Lower lobe of right lung (tissue), 2 donors: Measurements from ENCODE around the gene ARHGAP11A. TPM values are rescaled to one million over a fixed set of nuclear protein-coding genes. Genes with fewer than 3 reads are reported as not detected.

ENCODE experiments used
- ATAC-seq, 2 donors: fragments of 200-7000 bp; cut with Tn5 transposase; one replicate each; pipeline ENCODE4 v1.9.1; 2020 to 2022; ENCODE audit warnings: mild to moderate bottlenecking in 2 of 2, moderate library complexity in 2 of 2
- DNase-seq: peaks from one replicate; pipeline ENCODE4 v3.0.0-alpha.2; 2020
- H3K27ac ChIP-seq: fragments of 200-600 bp; one replicate; pipeline ENCODE4 v1.8.0; 2022
- H3K27me3 ChIP-seq: fragments of 200-600 bp; one replicate; pipeline ENCODE4 v1.8.0; 2022; ENCODE audit warnings: low read depth
- H3K36me3 ChIP-seq: fragments of 200-600 bp; one replicate; pipeline ENCODE4 v1.8.0; 2022; ENCODE audit warnings: mild to moderate bottlenecking
- H3K4me1 ChIP-seq: fragments of 200-600 bp; one replicate; pipeline ENCODE4 v1.8.0; 2022
- H3K4me3 ChIP-seq: fragments of 200-600 bp; one replicate; pipeline ENCODE4 v1.8.0; 2022; ENCODE audit warnings: mild to moderate bottlenecking
- H3K9me3 ChIP-seq: fragments of 200-600 bp; one replicate; pipeline ENCODE4 v1.8.0; 2022
- intact Hi-C: fragments of 100-400 bp; cut with DNase I; formaldehyde crosslinking; loops from one replicate; pipeline ENCODE4 v1.11.0; 2022
- total RNA-seq: library from RNA; stranded (reverse); fragmentation: NEBNext Ultra II Directional; extraction: Animal tissue kit (Norgen Biotek cat#: 25700); gene quantifications from one replicate; pipeline ENCODE4 v1.2.1, GENCODE V29; 2021
- TF ChIP-seq, protein P1 (sequence below): fragments of 200-600 bp; IDR thresholded peaks from one replicate; pipeline ENCODE4 v1.8.0; 2022; ENCODE audit warnings: antibody characterized with exemption, mild to moderate bottlenecking
- donor health status: DM: no; HTN: yes; CAD: no; lungs with severe emphysema.

ARHGAP11A gene
- total RNA-seq, 1 donor from 2014 or later, result 4.9 TPM

DNA sequence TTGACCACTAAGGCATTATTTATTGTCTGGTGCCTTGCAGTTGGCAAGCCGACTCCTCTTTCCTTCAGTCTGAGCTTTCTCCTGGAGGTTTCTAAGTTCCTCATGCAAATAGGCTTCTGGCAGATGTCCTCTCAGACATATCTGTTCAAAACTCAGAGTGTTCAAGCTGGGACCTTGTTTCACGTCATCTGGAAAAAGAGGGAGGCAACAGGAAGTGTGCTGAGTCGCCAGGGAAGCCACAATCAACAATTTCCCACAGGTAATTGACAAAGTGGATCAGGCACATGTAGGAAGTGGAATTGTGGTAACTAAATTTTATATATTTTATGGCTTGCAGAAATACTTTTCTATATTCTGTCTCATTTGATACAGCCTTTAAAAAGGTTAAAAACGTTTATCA is 40.8 kb downstream of the ARHGAP11A start:
- TF ChIP-seq, protein P1, sequence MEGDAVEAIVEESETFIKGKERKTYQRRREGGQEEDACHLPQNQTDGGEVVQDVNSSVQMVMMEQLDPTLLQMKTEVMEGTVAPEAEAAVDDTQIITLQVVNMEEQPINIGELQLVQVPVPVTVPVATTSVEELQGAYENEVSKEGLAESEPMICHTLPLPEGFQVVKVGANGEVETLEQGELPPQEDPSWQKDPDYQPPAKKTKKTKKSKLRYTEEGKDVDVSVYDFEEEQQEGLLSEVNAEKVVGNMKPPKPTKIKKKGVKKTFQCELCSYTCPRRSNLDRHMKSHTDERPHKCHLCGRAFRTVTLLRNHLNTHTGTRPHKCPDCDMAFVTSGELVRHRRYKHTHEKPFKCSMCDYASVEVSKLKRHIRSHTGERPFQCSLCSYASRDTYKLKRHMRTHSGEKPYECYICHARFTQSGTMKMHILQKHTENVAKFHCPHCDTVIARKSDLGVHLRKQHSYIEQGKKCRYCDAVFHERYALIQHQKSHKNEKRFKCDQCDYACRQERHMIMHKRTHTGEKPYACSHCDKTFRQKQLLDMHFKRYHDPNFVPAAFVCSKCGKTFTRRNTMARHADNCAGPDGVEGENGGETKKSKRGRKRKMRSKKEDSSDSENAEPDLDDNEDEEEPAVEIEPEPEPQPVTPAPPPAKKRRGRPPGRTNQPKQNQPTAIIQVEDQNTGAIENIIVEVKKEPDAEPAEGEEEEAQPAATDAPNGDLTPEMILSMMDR, result no peak
- intact Hi-C loops, result no loop called here

DNA sequence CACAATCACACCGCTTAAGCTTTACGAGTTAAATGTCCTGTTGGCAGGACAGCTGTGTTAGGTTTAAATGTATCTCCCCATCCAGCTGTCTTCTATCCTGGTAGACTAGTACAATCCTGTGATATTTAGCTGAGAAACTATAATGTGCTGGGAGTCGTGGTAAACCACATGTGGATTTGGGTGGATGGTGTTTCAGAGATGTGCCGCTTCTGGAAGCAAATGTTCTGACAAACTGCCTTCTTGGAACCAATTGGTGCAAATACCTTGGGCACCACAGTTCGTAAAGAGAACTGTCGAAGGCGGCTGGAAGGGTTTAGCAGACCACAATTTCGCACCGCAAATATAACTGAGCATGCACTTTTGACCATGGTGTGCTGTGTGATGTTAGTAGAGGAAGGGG is 41.2 kb downstream of the ARHGAP11A start:
- ATAC-seq, result no peak

More for the DNA sequence above, 40.8 kb downstream of the ARHGAP11A start:
- ATAC-seq (no peak), DNase-seq (no peak)
- no peaks in the 10 kb centered on the region for H3K9me3 ChIP-seq
- no peaks in the 10 kb centered on the region for H3K36me3 ChIP-seq
- H3K27ac ChIP-seq, result no peak overlapping the region
- H3K4me1 ChIP-seq, result no peaks in the 10 kb centered on the region
- no peak overlapping the region for H3K4me3 ChIP-seq
- H3K27me3 ChIP-seq, result no peaks in the 10 kb centered on the region

DNA sequence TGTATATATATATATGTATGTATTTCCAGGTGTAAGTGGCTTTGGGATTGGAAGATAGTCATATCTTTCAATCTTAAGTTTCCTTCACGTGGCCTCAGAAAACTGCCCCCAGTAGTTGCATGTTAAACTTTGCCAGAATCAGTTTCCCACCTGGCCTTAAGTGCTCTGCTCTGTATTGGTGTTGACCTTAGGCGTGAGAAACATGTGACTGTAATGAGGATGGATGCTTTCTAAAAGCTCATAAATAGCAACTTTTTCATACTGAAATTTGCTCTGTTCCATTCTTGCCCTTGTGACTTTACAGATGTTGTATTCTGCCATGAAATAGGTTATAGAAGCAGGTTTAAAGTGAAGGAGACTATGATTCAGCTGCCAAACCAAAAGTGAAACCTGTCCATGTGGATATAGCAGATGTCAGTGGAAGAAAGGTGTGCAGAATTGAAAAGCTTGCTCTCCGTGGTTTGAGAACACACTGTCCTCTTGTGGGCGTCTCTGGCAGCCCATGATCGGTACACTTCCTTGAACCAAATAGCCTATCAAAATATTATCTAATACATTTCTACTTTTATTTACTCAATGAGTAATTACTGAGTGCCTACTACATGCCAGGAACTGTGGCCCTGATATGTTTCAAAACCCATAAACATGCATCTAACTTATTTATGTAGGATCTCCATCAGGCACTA is 42.0 kb downstream of the ARHGAP11A start:
- H3K36me3 ChIP-seq, result no peaks in the 10 kb centered on the region
- H3K27ac ChIP-seq, result no peak overlapping the region
- ATAC-seq (peak; percentile 77 to 92), DNase-seq (no peak)
- no peaks in the 10 kb centered on the region for H3K4me1 ChIP-seq
- H3K27me3 ChIP-seq, result no peaks in the 10 kb centered on the region
- TF ChIP-seq, protein P1, result no peak
- intact Hi-C loops, result no loop called here
- H3K4me3 ChIP-seq, result no peak overlapping the region
- no peaks in the 10 kb centered on the region for H3K9me3 ChIP-seq

More for the DNA sequence above, 41.2 kb downstream of the ARHGAP11A start:
- Histone ChIP-seq H3K4me3 (no peak overlapping the region), H3K9me3 (no peaks in the 10 kb centered on the region), H3K27ac (no peak overlapping the region), H3K36me3 (no peaks in the 10 kb centered on the region), H3K4me1 (no peaks in the 10 kb centered on the region), H3K27me3 (no peaks in the 10 kb centered on the region)
- no peak for DNase-seq
- TF ChIP-seq, protein P1, result no peak
- intact Hi-C loops, result no loop called here

DNA sequence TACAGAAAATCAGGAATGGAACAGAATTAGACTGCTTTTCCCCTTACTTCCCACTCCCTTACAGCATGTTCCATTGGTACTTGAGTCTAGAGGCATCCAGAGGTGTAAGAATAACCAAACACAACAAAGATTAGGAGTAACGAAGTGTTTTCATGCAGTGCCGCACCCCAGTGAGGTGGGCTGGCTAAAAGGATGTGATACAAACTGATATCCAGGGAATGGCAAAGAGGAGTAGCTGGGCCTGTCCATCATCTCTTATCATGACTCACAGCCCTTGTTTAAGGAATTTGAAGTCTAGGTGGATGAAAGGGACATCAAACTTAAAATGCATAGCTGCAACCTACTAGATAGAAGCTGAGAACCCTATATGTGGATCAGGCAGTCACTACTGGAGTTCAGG is 42.6 kb downstream of the ARHGAP11A start:
- TF ChIP-seq, protein P1, result no peak
- H3K27ac ChIP-seq, result no peak overlapping the region
- H3K4me1 ChIP-seq, result no peaks in the 10 kb centered on the region
- DNase-seq, result no peak
- intact Hi-C loops, result no loop called here
- no peak overlapping the region for H3K4me3 ChIP-seq
- no peaks in the 10 kb centered on the region for H3K36me3 ChIP-seq
- no peaks in the 10 kb centered on the region for H3K27me3 ChIP-seq
- no peaks in the 10 kb centered on the region for H3K9me3 ChIP-seq
- peak in 1 of 2 donors; percentile 59 for ATAC-seq

DNA sequence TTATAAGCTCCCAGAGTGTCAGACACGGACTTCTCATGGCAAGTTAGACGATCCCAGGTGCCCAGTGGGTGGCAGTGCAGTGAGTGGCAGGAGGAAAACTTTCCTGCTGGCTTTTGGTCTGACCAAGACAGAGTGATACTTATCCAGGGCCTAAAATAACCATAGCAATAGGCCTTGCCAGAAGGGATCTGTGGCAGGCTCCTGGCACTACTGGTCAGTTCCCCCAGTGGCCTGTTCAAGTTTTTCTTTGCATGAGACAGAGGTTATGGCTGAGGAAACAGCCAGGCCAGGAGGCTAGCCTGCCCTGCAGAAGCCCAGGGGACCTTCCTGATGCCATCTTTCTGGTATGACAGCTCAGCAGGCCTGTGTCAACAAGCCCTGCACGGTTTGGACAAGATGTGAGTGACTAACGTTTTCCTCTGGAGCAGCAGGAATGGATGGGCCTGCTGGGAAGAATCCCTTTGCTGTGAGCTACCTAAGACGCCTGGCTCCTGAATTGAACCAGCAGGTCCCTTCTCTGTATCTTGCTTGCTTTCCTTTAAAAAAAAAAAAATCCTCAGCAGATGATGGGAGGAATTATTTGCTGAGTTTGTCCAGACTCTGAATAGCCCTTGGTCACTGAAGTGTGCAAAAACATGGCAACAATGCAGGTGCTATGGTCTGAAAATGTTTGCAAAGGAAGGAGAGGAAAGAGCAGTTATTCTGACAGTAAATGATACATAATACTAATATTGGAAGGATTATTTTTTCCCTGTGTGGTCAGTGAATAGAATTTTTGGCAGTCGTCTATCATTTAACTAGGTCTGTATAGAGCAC is 44.2 kb downstream of the ARHGAP11A start:
- H3K27ac ChIP-seq, result no peak overlapping the region
- peak in 1 of 2 donors; percentile 17 for ATAC-seq

More for the DNA sequence above, 44.2 kb downstream of the ARHGAP11A start:
- DNase-seq, result no peak
- no peaks in the 10 kb centered on the region for H3K27me3 ChIP-seq
- H3K4me1 ChIP-seq, result no peaks in the 10 kb centered on the region
- TF ChIP-seq, protein P1, result no peak
- no peaks in the 10 kb centered on the region for H3K36me3 ChIP-seq
- no peaks in the 10 kb centered on the region for H3K9me3 ChIP-seq
- H3K4me3 ChIP-seq, result no peak overlapping the region
- intact Hi-C loops, result no loop called here
